Nephron (organoid): Measurements from ENCODE around the gene HDAC10.

ENCODE experiments used
- H3K27ac Mint-ChIP-seq, 3 experiments: 2 replicates each; pipeline ENCODE4 v1.8.0; 2020; ENCODE audit warnings: mixed read lengths in 3 of 3, mild to moderate bottlenecking in 2 of 3, moderate library complexity in 1 of 3
- H3K27me3 Mint-ChIP-seq: 2 replicates; pipeline ENCODE4 v1.8.0; 2021; ENCODE audit warnings: low read depth, mild to moderate bottlenecking, moderate library complexity, mixed read lengths
- H3K36me3 Mint-ChIP-seq: 2 replicates; pipeline ENCODE4 v1.8.0; 2020; ENCODE audit warnings: low read depth, mixed read lengths
- H3K4me1 Mint-ChIP-seq: 2 replicates; pipeline ENCODE4 v1.8.0; 2020; ENCODE audit warnings: mixed read lengths
- H3K4me3 Mint-ChIP-seq, 3 experiments: 2 replicates each; pipeline ENCODE4 v1.8.0; 2020; ENCODE audit warnings: mild to moderate bottlenecking in 3 of 3, mixed read lengths in 3 of 3, moderate library complexity in 2 of 3
- H3K9me3 Mint-ChIP-seq: 2 replicates; pipeline ENCODE4 v1.8.0; 2020; ENCODE audit warnings: mixed read lengths
- CTCF ChIP-seq, 3 experiments: fragments of 200-600 bp; sonication (generic); IDR thresholded peaks; one replicate each; pipeline ENCODE4 v1.5.0; 2021; ENCODE audit warnings: antibody characterized with exemption in 3 of 3; ENCODE audit not compliant: unreplicated experiment in 3 of 3

HDAC10 gene

GRCh38 chr22:50292643-50293440, 41.8 kb upstream of the HDAC10 start:
- Mint-ChIP-seq H3K27ac (peak overlapping the region; percentile 55 to 72 (median 66)), H3K4me3 (peak overlapping the region; percentile 45 to 66 (median 65)), H3K9me3 (no peaks in the 10 kb centered on the region), H3K36me3 (peaks cover 10% of the 10 kb centered on the region), H3K27me3 (no peaks in the 10 kb centered on the region), H3K4me1 (peaks cover 19% of the 10 kb centered on the region)
- TF ChIP-seq CTCF (IDR thresholded peaks at IDR 0.05; ENCODE audit: unreplicated experiment in 3 of 3), result no peak

GRCh38 chr22:50289942-50290630, 39.0 kb upstream of the HDAC10 start:
- Mint-ChIP-seq H3K4me3 (no peak overlapping the region), H3K36me3 (peaks cover 10% of the 10 kb centered on the region), H3K27ac (no peak overlapping the region), H3K4me1 (peaks cover 7% of the 10 kb centered on the region), H3K27me3 (no peaks in the 10 kb centered on the region), H3K9me3 (no peaks in the 10 kb centered on the region)
- no peak for TF ChIP-seq CTCF (IDR thresholded peaks at IDR 0.05; ENCODE audit: unreplicated experiment in 3 of 3)

GRCh38 chr22:50289151-50289941, 38.3 kb upstream of the HDAC10 start:
- peaks cover 7% of the 10 kb centered on the region for H3K4me1 Mint-ChIP-seq
- H3K9me3 Mint-ChIP-seq, result no peaks in the 10 kb centered on the region
- H3K27ac Mint-ChIP-seq, result no peak overlapping the region
- no peak for TF ChIP-seq CTCF (IDR thresholded peaks at IDR 0.05; ENCODE audit: unreplicated experiment in 3 of 3)
- H3K36me3 Mint-ChIP-seq, result peaks cover 10% of the 10 kb centered on the region
- H3K4me3 Mint-ChIP-seq, result no peak overlapping the region
- H3K27me3 Mint-ChIP-seq, result no peaks in the 10 kb centered on the region

GRCh38 chr22:50287731-50288130, 36.7 kb upstream of the HDAC10 start:
- H3K27me3 Mint-ChIP-seq, result no peaks in the 10 kb centered on the region
- H3K4me3 Mint-ChIP-seq, result no peak overlapping the region
- TF ChIP-seq CTCF (IDR thresholded peaks at IDR 0.05; ENCODE audit: unreplicated experiment in 3 of 3), result no peak
- peaks cover 10% of the 10 kb centered on the region for H3K36me3 Mint-ChIP-seq
- H3K4me1 Mint-ChIP-seq, result peaks cover 4% of the 10 kb centered on the region
- H3K9me3 Mint-ChIP-seq, result no peaks in the 10 kb centered on the region
- no peak overlapping the region for H3K27ac Mint-ChIP-seq

GRCh38 chr22:50286701-50287318, 35.7 kb upstream of the HDAC10 start:
- H3K4me1 Mint-ChIP-seq, result no peaks in the 10 kb centered on the region
- peaks cover 8% of the 10 kb centered on the region for H3K36me3 Mint-ChIP-seq
- TF ChIP-seq CTCF (IDR thresholded peaks at IDR 0.05; ENCODE audit: unreplicated experiment in 3 of 3), result no peak
- H3K27ac Mint-ChIP-seq, result no peak overlapping the region
- no peaks in the 10 kb centered on the region for H3K27me3 Mint-ChIP-seq
- no peak overlapping the region for H3K4me3 Mint-ChIP-seq
- H3K9me3 Mint-ChIP-seq, result no peaks in the 10 kb centered on the region
